Endothelial cell of umbilical vein (primary cell): ENCODE results near the gene IL4I1.

ENCODE experiments used
- POLR2A ChIP-seq: IDR thresholded peaks from 2 replicates; pipeline ENCODE4 v1.6.1; 2012; ENCODE audit warnings: low read depth, mild to moderate bottlenecking, control low read depth, low read length
- TF ChIP-seq, protein P1 (sequence below), 2 donors: IDR thresholded peaks; 1 replicate in 1 of 2; 2 replicates in 1 of 2; pipeline ENCODE4 v1.5.1; 2011; ENCODE audit warnings: low read length in 2 of 2, mild to moderate bottlenecking in 2 of 2, moderate library complexity in 2 of 2, control low read depth in 1 of 2, inconsistent platforms in 1 of 2, low read depth in 1 of 2; ENCODE audit not compliant: insufficient read depth in 1 of 2; ENCODE audit errors: extremely low read depth in 1 of 2

- TF ChIP-seq, protein P1, sequence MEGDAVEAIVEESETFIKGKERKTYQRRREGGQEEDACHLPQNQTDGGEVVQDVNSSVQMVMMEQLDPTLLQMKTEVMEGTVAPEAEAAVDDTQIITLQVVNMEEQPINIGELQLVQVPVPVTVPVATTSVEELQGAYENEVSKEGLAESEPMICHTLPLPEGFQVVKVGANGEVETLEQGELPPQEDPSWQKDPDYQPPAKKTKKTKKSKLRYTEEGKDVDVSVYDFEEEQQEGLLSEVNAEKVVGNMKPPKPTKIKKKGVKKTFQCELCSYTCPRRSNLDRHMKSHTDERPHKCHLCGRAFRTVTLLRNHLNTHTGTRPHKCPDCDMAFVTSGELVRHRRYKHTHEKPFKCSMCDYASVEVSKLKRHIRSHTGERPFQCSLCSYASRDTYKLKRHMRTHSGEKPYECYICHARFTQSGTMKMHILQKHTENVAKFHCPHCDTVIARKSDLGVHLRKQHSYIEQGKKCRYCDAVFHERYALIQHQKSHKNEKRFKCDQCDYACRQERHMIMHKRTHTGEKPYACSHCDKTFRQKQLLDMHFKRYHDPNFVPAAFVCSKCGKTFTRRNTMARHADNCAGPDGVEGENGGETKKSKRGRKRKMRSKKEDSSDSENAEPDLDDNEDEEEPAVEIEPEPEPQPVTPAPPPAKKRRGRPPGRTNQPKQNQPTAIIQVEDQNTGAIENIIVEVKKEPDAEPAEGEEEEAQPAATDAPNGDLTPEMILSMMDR (IDR thresholded peaks at IDR 0.05; ENCODE audit: extremely low read depth in 1 of 2, insufficient read depth in 1 of 2, low read depth in 1 of 2, low read length in 2 of 2) = no peak
- TF ChIP-seq POLR2A = peak; percentile 7
These were observed 26.3 kb downstream of the IL4I1 start for GRCh38 chr19:49870309-49870901.
